SK-N-SH treated with all-trans-retinoic acid at 6 μM for 48 hours (cell line): Measurements from ENCODE around the gene YES1.

Experiments
- ATAC-seq: fragments of 200-7000 bp; cut with Tn5 transposase; 3 replicates; pipeline ENCODE4 v1.9.1; 2020; ENCODE audit warnings: mild to moderate bottlenecking, moderate library complexity
- ARNTL ChIP-seq: fragments of 450-650 bp; formaldehyde crosslinking; IDR thresholded peaks from 2 replicates; pipeline ENCODE4 v1.5.0; 2020; ENCODE audit warnings: low read depth, mild to moderate bottlenecking, moderate library complexity, borderline replicate concordance
- BACH2 ChIP-seq: fragments of 250-450 bp; sonication (Bioruptor Pico); IDR thresholded peaks from 2 replicates; pipeline ENCODE4 v1.9.0; 2021; ENCODE audit warnings: mild to moderate bottlenecking, borderline replicate concordance
- CREB5 ChIP-seq: fragments of 250-450 bp; sonication (Bioruptor Pico); IDR thresholded peaks from 2 replicates; pipeline ENCODE4 v1.5.1; 2020; ENCODE audit warnings: low read depth, mild to moderate bottlenecking, moderate library complexity
- CSDC2 ChIP-seq: fragments of 250-450 bp; sonication (Bioruptor Pico); IDR thresholded peaks from 2 replicates; pipeline ENCODE4 v1.5.0; 2020; ENCODE audit warnings: mild to moderate bottlenecking, moderate library complexity
- CSRNP3 ChIP-seq: fragments of 250-450 bp; sonication (Bioruptor Pico); IDR thresholded peaks from 2 replicates; pipeline ENCODE4 v1.5.1; 2021; ENCODE audit warnings: mild to moderate bottlenecking, moderate library complexity
- GLIS3 ChIP-seq: fragments of 250-450 bp; sonication (Bioruptor Pico); IDR thresholded peaks from 2 replicates; pipeline ENCODE4 v1.5.0; 2020; ENCODE audit warnings: mild to moderate bottlenecking, moderate library complexity
- ISL1 ChIP-seq: fragments of 250-450 bp; sonication (Bioruptor Pico); IDR thresholded peaks from 2 replicates; pipeline ENCODE4 v2.1.2; 2022; ENCODE audit warnings: mild to moderate bottlenecking, moderate library complexity
- OSR1 ChIP-seq: fragments of 250-450 bp; sonication (Bioruptor Pico); IDR thresholded peaks from 2 replicates; pipeline ENCODE4 v1.8.0; 2022; ENCODE audit warnings: moderate library complexity, mild to moderate bottlenecking, inconsistent platforms
- PATZ1 ChIP-seq: fragments of 250-450 bp; sonication (Bioruptor Pico); IDR thresholded peaks from 2 replicates; pipeline ENCODE4 v1.8.0; 2020; ENCODE audit warnings: mild to moderate bottlenecking, moderate library complexity, borderline replicate concordance
- RARB ChIP-seq: fragments of 250-450 bp; sonication (Bioruptor Pico); IDR thresholded peaks from 2 replicates; pipeline ENCODE4 v1.8.0; 2021; ENCODE audit warnings: mild to moderate bottlenecking, moderate library complexity
- SNAI2 ChIP-seq: fragments of 250-450 bp; sonication (Bioruptor Pico); IDR thresholded peaks from 2 replicates; pipeline ENCODE4 v1.5.0; 2020; ENCODE audit warnings: mild to moderate bottlenecking, moderate library complexity
- TCF4 ChIP-seq: fragments of 250-450 bp; sonication (Bioruptor Pico); IDR thresholded peaks from 2 replicates; pipeline ENCODE4 v1.8.0; 2021; ENCODE audit warnings: mild to moderate bottlenecking, moderate library complexity, borderline replicate concordance
- TOX ChIP-seq: fragments of 250-450 bp; sonication (Bioruptor Pico); IDR thresholded peaks from 2 replicates; pipeline ENCODE4 v1.8.0; 2021; ENCODE audit warnings: mild to moderate bottlenecking, moderate library complexity, borderline replicate concordance
- TSHZ2 ChIP-seq: fragments of 250-450 bp; sonication (Bioruptor Pico); IDR thresholded peaks from 2 replicates; pipeline ENCODE4 v1.5.0; 2020; ENCODE audit warnings: mild to moderate bottlenecking, moderate library complexity
- ZC3H10 ChIP-seq: fragments of 250-450 bp; sonication (Bioruptor Pico); IDR thresholded peaks from 2 replicates; pipeline ENCODE4 v1.5.1; 2021; ENCODE audit warnings: mild to moderate bottlenecking, moderate library complexity
- ZFP3 ChIP-seq: fragments of 250-450 bp; sonication (Bioruptor Pico); IDR thresholded peaks from 2 replicates; pipeline ENCODE4 v1.5.0; 2020; ENCODE audit warnings: mild to moderate bottlenecking, moderate library complexity
- ZFP30 ChIP-seq: fragments of 450-650 bp; formaldehyde crosslinking; IDR thresholded peaks from 2 replicates; pipeline ENCODE4 v1.5.0; 2022; ENCODE audit warnings: mild to moderate bottlenecking, moderate library complexity
- ZNF8 ChIP-seq: fragments of 450-650 bp; formaldehyde crosslinking; IDR thresholded peaks from 2 replicates; pipeline ENCODE4 v1.5.0; 2020; ENCODE audit warnings: mild to moderate bottlenecking, moderate library complexity
- TF ChIP-seq, protein P1 (sequence below): fragments of 250-450 bp; sonication (Bioruptor Pico); IDR thresholded peaks from 2 replicates; pipeline ENCODE4 v1.8.0; 2021; ENCODE audit warnings: low read depth, mild to moderate bottlenecking, moderate library complexity, borderline replicate concordance

YES1 gene

GRCh38 chr18:715626-716025 lies 96.4 kb downstream of the YES1 start:
- ATAC-seq: no peak
- TF ChIP-seq CSDC2: no peak
- TF ChIP-seq CSRNP3 (CRISPR knock-in tag): no peak
- TF ChIP-seq RARB: no peak
- no peak for TF ChIP-seq OSR1 (CRISPR knock-in tag)
- TF ChIP-seq PATZ1 (CRISPR knock-in tag): no peak

DNA sequence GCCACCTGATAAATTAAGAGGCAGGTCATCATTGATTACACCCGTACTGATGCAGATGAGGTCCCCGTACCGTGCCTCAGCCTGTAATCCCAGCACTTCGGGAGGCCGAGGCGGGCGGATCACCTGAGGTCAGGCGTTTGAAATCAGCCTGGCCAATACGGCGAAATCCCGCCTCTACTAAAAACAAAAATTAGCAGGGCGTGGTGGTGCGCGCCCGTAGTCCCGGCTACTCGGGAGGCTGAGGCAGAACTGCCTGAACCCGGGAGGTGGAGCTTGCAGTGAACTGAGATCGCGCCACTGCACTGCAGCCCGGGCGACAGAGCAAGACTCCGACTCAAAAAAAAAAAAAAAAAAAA lies 98.9 kb downstream of the YES1 start:
- TF ChIP-seq ZNF8 (CRISPR knock-in tag) (no peak), ISL1 (no peak), RARB (no peak), ZC3H10 (CRISPR knock-in tag) (no peak), CREB5 (CRISPR knock-in tag) (no peak), PATZ1 (CRISPR knock-in tag) (no peak), TOX (CRISPR knock-in tag) (no peak)
- ATAC-seq: no peak

- TF ChIP-seq RARB (no peak), GLIS3 (CRISPR knock-in tag) (no peak), PATZ1 (CRISPR knock-in tag) (no peak), ZFP3 (no peak), ZNF8 (CRISPR knock-in tag) (no peak), CREB5 (CRISPR knock-in tag) (no peak), ZFP30 (no peak), CSDC2 (no peak), CSRNP3 (CRISPR knock-in tag) (no peak), SNAI2 (CRISPR knock-in tag) (no peak), TOX (CRISPR knock-in tag) (no peak), TCF4 (CRISPR knock-in tag) (no peak), BACH2 (CRISPR knock-in tag) (no peak), ARNTL (CRISPR knock-in tag) (no peak), ISL1 (no peak), TSHZ2 (no peak)
- TF ChIP-seq, protein P1, sequence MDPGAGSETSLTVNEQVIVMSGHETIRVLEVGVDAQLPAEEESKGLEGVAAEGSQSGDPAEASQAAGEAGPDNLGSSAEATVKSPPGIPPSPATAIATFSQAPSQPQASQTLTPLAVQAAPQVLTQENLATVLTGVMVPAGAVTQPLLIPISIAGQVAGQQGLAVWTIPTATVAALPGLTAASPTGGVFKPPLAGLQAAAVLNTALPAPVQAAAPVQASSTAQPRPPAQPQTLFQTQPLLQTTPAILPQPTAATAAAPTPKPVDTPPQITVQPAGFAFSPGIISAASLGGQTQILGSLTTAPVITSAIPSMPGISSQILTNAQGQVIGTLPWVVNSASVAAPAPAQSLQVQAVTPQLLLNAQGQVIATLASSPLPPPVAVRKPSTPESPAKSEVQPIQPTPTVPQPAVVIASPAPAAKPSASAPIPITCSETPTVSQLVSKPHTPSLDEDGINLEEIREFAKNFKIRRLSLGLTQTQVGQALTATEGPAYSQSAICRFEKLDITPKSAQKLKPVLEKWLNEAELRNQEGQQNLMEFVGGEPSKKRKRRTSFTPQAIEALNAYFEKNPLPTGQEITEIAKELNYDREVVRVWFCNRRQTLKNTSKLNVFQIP (CRISPR knock-in tag): no peak
- ATAC-seq: peak; percentile 93
Observed at GRCh38 chr18:712401-713134, 99.5 kb downstream of the YES1 start, which contains the start of gene ENOSF1. ENOSF1 (minus strand) TSS chr18:712630; CDS start chr18:712587, 43 bp downstream.
